ENCODE results near the gene CENPN.

Gene CENPN

DNA sequence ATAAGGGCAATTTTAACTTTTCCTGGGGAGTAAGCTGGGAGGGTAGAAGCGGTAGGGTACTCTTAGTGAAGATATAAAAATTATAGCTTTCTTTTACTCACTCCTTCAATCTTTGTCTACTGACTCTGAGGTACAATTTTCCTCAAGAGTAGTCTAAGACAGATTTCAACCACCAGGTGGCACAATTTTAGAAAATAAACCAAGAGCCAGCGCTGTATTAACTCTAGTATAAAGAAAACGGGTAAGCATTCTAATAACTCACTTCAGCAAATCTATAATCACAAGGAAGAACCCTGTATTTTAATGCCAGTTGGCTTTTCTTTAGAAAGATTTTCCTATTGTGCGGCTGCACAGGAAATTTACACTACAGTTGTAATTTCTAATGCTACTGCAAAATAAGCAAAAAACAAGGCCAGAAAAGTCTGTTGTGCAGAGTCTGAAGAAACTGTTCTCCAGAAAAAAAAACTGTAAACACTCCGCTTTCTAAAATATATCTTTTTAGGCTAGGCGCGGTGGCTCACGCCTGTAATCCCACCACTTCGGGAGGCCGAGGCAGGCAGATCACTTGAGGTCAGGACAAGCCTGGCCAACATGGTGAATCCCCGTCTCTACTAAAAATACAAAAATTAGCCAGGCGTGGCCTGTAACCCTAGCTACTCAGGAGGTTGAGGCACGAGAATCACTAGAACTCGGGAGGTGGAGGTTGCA is 2.2 kb upstream of the CENPN start:
- DNase-seq (ENCODE audit: low read depth, low spot score), result no peak
- ChIA-PET CTCF (interaction anchor here (0.6 to 7.0 kb wide), 35 partner anchors 8 to 735 kb away, joined by 3 to 125 read pairs (median 5); partner anchors contain the start of gene ATMIN), POLR2A (interaction anchor here (1.0 kb wide), 1 partner anchor 12 kb away, joined by 3 read pairs; no protein-coding TSS in a partner anchor)
- TF ChIP-seq, protein P1, sequence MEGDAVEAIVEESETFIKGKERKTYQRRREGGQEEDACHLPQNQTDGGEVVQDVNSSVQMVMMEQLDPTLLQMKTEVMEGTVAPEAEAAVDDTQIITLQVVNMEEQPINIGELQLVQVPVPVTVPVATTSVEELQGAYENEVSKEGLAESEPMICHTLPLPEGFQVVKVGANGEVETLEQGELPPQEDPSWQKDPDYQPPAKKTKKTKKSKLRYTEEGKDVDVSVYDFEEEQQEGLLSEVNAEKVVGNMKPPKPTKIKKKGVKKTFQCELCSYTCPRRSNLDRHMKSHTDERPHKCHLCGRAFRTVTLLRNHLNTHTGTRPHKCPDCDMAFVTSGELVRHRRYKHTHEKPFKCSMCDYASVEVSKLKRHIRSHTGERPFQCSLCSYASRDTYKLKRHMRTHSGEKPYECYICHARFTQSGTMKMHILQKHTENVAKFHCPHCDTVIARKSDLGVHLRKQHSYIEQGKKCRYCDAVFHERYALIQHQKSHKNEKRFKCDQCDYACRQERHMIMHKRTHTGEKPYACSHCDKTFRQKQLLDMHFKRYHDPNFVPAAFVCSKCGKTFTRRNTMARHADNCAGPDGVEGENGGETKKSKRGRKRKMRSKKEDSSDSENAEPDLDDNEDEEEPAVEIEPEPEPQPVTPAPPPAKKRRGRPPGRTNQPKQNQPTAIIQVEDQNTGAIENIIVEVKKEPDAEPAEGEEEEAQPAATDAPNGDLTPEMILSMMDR (IDR thresholded peaks at IDR 0.05; ENCODE audit: insufficient read depth, low read length, missing control alignments), result peak; percentile 23
- peak overlapping the region; percentile 10 for H3K4me3 ChIP-seq (ENCODE audit: low read depth, low read length)

DNA sequence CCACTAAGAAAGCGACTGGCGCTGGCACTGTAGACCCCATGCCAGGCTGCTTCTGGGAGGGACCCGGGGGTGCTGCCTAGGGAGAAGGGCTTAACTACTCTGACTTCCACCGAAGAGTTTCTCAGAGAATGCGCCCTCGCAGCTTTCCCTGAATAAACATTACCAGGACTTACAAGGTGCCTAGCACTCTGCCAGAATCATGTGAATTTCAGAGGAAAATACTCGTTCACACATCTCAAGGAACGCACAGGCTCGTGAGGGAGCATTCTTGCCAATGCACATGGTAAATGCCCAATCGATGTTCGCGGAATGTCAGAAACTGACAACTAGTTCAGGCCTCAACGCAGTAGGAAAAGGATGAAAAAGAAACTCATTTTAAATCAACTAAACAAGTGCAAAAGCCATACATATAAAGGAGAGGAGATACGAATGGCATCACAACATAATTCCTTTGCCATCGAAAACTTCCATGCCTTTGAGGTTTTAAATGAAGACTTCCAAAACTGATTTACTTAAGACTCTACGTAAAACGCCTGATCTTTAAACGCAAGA is 1.3 kb upstream of the CENPN start:
- ChIA-PET CTCF (interaction anchor here (1.0 to 7.0 kb wide), 12 partner anchors 9 to 81 kb away, joined by 3 to 125 read pairs (median 13); no protein-coding TSS in a partner anchor), POLR2A (interaction anchor here (0.7 kb wide), 1 partner anchor 12 kb away, joined by 3 read pairs; no protein-coding TSS in a partner anchor)
- peak overlapping the region; percentile 98 for H3K4me3 ChIP-seq (ENCODE audit: low read depth, low read length)
- no peak for DNase-seq (ENCODE audit: low read depth, low spot score)
- TF ChIP-seq, protein P1 (IDR thresholded peaks at IDR 0.05; ENCODE audit: insufficient read depth, low read length, missing control alignments), result no peak

DNA sequence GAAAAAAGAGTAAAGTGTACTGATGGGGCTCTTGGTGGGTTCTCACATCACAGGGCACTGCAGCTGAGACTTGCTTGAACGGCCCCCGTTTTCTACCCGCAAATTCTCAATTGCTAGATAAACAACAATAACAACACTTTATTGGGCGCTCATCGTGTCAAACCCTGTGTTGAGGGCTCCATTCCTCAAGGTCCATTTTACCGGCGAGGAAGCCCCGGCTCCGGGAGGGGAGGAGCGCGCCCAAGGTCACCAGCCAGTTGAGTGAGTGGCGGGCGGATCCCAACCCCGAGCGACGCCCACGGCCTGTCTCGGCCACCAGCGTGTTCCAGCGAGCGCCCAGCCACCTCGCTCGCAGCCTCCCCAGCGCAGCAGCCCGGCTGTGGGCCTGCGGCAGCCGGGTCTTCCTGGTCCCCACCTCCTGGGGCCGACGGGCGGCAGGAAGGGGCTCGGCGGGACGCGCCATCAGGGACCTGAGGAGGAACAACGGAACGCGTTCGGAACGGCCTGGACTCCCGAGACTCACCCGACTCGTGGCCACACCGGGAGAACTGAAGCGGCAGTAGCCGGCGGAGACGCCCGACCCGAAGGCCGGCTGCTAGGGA is 702 bp upstream of the CENPN start:
- TF ChIP-seq, protein P1 (IDR thresholded peaks at IDR 0.05; ENCODE audit: insufficient read depth, low read length, missing control alignments), result no peak
- DNase-seq (ENCODE audit: low read depth, low spot score), result no peak
- POLR2A ChIA-PET, result interaction anchor here (0.7 to 1.4 kb wide), 6 partner anchors 12 to 69 kb away, joined by 3 to 10 read pairs (median 3); no protein-coding TSS in a partner anchor
- CTCF ChIA-PET, result interaction anchor here (0.9 to 7.0 kb wide), 9 partner anchors 8 to 82 kb away, joined by 3 to 125 read pairs (median 6); partner anchors contain the start of gene ATMIN
- H3K4me3 ChIP-seq (ENCODE audit: low read depth, low read length), result peak overlapping the region; percentile 98

DNA sequence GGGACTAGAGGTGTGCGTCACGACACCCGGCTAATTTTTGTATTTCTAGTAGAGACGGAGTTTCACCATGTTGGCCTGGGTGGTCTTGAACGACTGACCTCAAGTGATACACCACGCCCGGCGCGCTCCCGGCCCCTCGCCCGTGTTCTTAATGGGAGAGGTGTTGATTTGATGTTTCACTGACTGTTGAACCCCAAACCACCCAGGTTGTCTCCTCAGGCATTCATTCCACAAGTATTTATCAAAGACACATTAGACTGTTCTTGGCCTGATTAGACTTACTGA is 1.4 kb downstream of the CENPN start:
- ChIA-PET CTCF (interaction anchor here (0.6 to 2.8 kb wide), 3 partner anchors 10 to 84 kb away, joined by 3 to 10 read pairs (median 3); partner anchors contain the start of gene ATMIN), POLR2A (no interaction called here)
- peak overlapping the region; percentile 98 for H3K4me3 ChIP-seq (ENCODE audit: low read depth, low read length)
- TF ChIP-seq, protein P1 (IDR thresholded peaks at IDR 0.05; ENCODE audit: insufficient read depth, low read length, missing control alignments), result no peak
- DNase-seq (ENCODE audit: low read depth, low spot score), result no peak

DNA sequence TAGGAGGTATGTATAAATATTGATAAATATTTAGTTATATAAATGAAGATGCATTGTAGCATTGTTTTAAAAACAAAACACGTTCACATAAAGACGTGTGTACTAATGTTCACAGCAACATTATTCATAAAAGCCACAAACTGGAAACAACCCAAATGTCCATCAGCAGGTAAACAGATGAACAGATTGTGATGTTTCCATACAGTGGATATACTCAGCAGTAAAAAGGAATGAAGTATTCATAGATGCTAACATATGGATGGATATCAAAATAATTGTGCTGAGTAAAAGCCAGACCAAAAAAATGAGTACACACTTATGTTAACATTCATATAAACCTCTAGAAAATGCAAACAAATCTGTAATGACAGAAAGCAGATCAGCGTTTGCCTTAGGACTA is 6.0 kb downstream of the CENPN start:
- ChIA-PET CTCF (interaction anchor here (2.8 kb wide), 1 partner anchor 21 kb away, joined by 16 read pairs; the partner anchor contains the start of gene ATMIN), POLR2A (no interaction called here)
- TF ChIP-seq, protein P1 (IDR thresholded peaks at IDR 0.05; ENCODE audit: insufficient read depth, low read length, missing control alignments), result no peak
- no peak overlapping the region for H3K4me3 ChIP-seq (ENCODE audit: low read depth, low read length)
- no peak for DNase-seq (ENCODE audit: low read depth, low spot score)

DNA sequence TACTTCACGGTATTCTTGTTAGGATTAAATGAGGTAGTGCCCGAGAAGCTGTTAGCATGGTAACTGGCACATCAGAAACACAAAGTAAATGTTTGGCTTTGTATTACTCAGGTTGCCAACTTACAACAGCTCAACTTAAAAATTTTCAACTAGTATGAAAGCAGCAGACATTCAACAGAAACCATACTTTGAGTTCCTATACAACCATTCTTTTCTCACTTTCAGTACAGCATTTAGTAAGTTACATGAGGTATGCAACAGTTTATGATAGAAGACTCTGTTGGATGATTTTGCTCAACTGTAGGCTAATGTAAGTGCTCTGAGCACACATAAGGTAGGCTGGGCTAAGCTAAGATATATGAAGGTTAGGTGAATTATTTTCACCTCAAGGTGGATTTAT is 7.7 kb downstream of the CENPN start:
- no peak overlapping the region for H3K4me3 ChIP-seq (ENCODE audit: low read depth, low read length)
- ChIA-PET POLR2A (no interaction called here), CTCF (interaction anchor here (1.0 to 2.8 kb wide), 4 partner anchors 9 to 20 kb away, joined by 4 to 16 read pairs (median 8); partner anchors contain the start of gene ATMIN)
- TF ChIP-seq, protein P1 (IDR thresholded peaks at IDR 0.05; ENCODE audit: insufficient read depth, low read length, missing control alignments), result no peak
- DNase-seq (ENCODE audit: low read depth, low spot score), result no peak
